ENCODE results near the gene BNC2. TPM values are rescaled to one million over a fixed set of nuclear protein-coding genes. Genes with fewer than 3 reads are reported as not detected.

Gene BNC2
- total and polyA plus RNA-seq, 2 of the 13 experiments (the other 11 are each of a cell fraction or from before 2014, with no cell fraction given) = not detected

- ChIA-PET POLR2A (no interaction called here), CTCF (ENCODE audit: low intra/inter-chr PET ratio, low total read pairs) (no interaction called here)
- H3K4me3 ChIP-seq (replicated peaks in 1 of 3; ENCODE audit: insufficient read depth in 1 of 3, low read depth in 2 of 3, low read length in 3 of 3) = no peak overlapping the region
- no peaks in the 10 kb centered on the region for H3K27me3 ChIP-seq (ENCODE audit: control insufficient read depth in 1 of 2, insufficient read depth in 2 of 2, low read length in 2 of 2)
- H3K79me2 ChIP-seq (ENCODE audit: insufficient read depth, low read length) = no peaks in the 10 kb centered on the region
- H3K27ac ChIP-seq (ENCODE audit: extremely low read length, insufficient read depth, low read length) = no peak overlapping the region
- H3K9me3 ChIP-seq (ENCODE audit: low read length) = no peaks in the 10 kb centered on the region
- TF ChIP-seq U2AF1 (optimal IDR thresholded peaks at IDR 0.05; ENCODE audit: low read depth, low read length) (no peak), ISX (CRISPR knock-in tag; conservative IDR thresholded peaks at IDR 0.05) (no peak), HCFC1 (IDR thresholded peaks at IDR 0.05; ENCODE audit: low read depth, low read length) (no peak)
- H3K36me3 ChIP-seq (replicated peaks in 1 of 2; ENCODE audit: control insufficient read depth in 1 of 2, insufficient read depth in 2 of 2, low read length in 2 of 2) = no peaks in the 10 kb centered on the region
- H4K20me1 ChIP-seq (ENCODE audit: insufficient read depth, low read length) = no peaks in the 10 kb centered on the region
- intact Hi-C loops (cut with micrococcal nuclease; ENCODE audit: unreplicated experiment) = no loop called here
- no peak for FAIRE-seq
- H2AFZ ChIP-seq (ENCODE audit: low read length) = no peak overlapping the region
- no TSS peak for BruUV-seq (replicated peaks)
- H3K4me1 ChIP-seq (ENCODE audit: insufficient read depth, low read length) = no peaks in the 10 kb centered on the region
- no peak for ATAC-seq
- no peak for DNase-seq (ENCODE audit: low spot score)
- in situ Hi-C loops (cut with HindIII; ENCODE audit: extremely low pct_ligation_motif_present, low pct_unique_long_range_greater_than_20kb) = no loop called here
- no peak overlapping the region for H3K4me2 ChIP-seq (ENCODE audit: low read depth, low read length)
- no peak overlapping the region for H3K9ac ChIP-seq (ENCODE audit: insufficient read depth, low read depth, low read length)
- WGBS (ENCODE audit: low lambda C conversion rate) = 69% methylated on average over 3 of the region's 3 CpGs
Measured at GRCh38 chr9:16433494-16433893, 437.0 kb downstream of the BNC2 start.

GRCh38 chr9:16431666-16432392 is 438.6 kb downstream of the BNC2 start:
- FAIRE-seq (no peak), ATAC-seq (no peak), DNase-seq (ENCODE audit: low spot score) (no peak)
- intact Hi-C loops (cut with micrococcal nuclease; ENCODE audit: unreplicated experiment) (no loop called here), in situ Hi-C loops (cut with HindIII; ENCODE audit: extremely low pct_ligation_motif_present, low pct_unique_long_range_greater_than_20kb) (no loop called here)
- POLR2A ChIA-PET = no interaction called here
- H3K27ac ChIP-seq (ENCODE audit: extremely low read length, insufficient read depth, low read length) = no peak overlapping the region
- no peaks in the 10 kb centered on the region for H3K9me3 ChIP-seq (ENCODE audit: low read length)
- BruUV-seq (replicated peaks) = no TSS peak
- no peak overlapping the region for H3K4me2 ChIP-seq (ENCODE audit: low read depth, low read length)
- no peaks in the 10 kb centered on the region for H3K79me2 ChIP-seq (ENCODE audit: insufficient read depth, low read length)
- H2AFZ ChIP-seq (ENCODE audit: low read length) = no peak overlapping the region
- WGBS (ENCODE audit: low lambda C conversion rate) = 4% methylated on average over 3 of the region's 3 CpGs
- no peaks in the 10 kb centered on the region for H3K4me1 ChIP-seq (ENCODE audit: insufficient read depth, low read length)
- no peak overlapping the region for H3K9ac ChIP-seq (ENCODE audit: insufficient read depth, low read depth, low read length)
- no peak overlapping the region for H3K4me3 ChIP-seq (replicated peaks in 1 of 3; ENCODE audit: insufficient read depth in 1 of 3, low read depth in 2 of 3, low read length in 3 of 3)
- CTCF ChIA-PET (ENCODE audit: low intra/inter-chr PET ratio, low total read pairs) = no interaction called here
- no peaks in the 10 kb centered on the region for H3K36me3 ChIP-seq (replicated peaks in 1 of 2; ENCODE audit: control insufficient read depth in 1 of 2, insufficient read depth in 2 of 2, low read length in 2 of 2)
- H4K20me1 ChIP-seq (ENCODE audit: insufficient read depth, low read length) = no peaks in the 10 kb centered on the region
- no peaks in the 10 kb centered on the region for H3K27me3 ChIP-seq (ENCODE audit: control insufficient read depth in 1 of 2, insufficient read depth in 2 of 2, low read length in 2 of 2)
- TF ChIP-seq JUND (CRISPR knock-in tag; IDR thresholded peaks at IDR 0.05) (no peak), THYN1 (CRISPR knock-in tag; IDR thresholded peaks at IDR 0.05; ENCODE audit: borderline replicate concordance, low read depth) (no peak), PRDM10 (CRISPR knock-in tag; IDR thresholded peaks at IDR 0.05; ENCODE audit: low read depth) (no peak), ZNF460 (CRISPR knock-in tag; IDR thresholded peaks at IDR 0.05; ENCODE audit: borderline replicate concordance) (no peak), ZNF550 (CRISPR knock-in tag; IDR thresholded peaks at IDR 0.05; ENCODE audit: borderline replicate concordance) (no peak), ZNF562 (CRISPR knock-in tag; IDR thresholded peaks at IDR 0.05; ENCODE audit: borderline replicate concordance) (no peak), MED13 (CRISPR knock-in tag; IDR thresholded peaks at IDR 0.05) (no peak), PHF20 (CRISPR knock-in tag; IDR thresholded peaks at IDR 0.05) (no peak)
